CD4-positive, alpha-beta memory T cell (primary cell): ENCODE results near the gene CDC42BPB. TPM values are rescaled to one million over a fixed set of nuclear protein-coding genes. Genes with fewer than 3 reads are reported as not detected.

Source experiments
- CTCF ChIA-PET: fragments of 350-600 bp; sonication (Branson Sonifier 250); formaldehyde crosslinking; loops from one replicate; lab custom pipeline; 2021; ENCODE audit warnings: inconsistent platforms; ENCODE audit not compliant: partially characterized antibody; lab: Charles Lee
- POLR2A ChIA-PET: fragments of 350-600 bp; sonication (Branson Sonifier 250); formaldehyde crosslinking; loops from one replicate; lab custom pipeline; 2021; ENCODE audit not compliant: partially characterized antibody; lab: Charles Lee
- DNase-seq, 5 donors: peaks; one replicate each; pipeline versions ENCODE4 v3.0.0 to v3.0.0-alpha.2; 2020 to 2022; ENCODE audit warnings: mixed read lengths in 1 of 5
- H3K27ac ChIP-seq: one replicate; pipeline ENCODE4 v1.7.0; 2013; ENCODE audit warnings: low read depth, low read length
- H3K27me3 ChIP-seq: 2 replicates; pipeline ENCODE4 v1.7.0; 2013; ENCODE audit warnings: mild to moderate bottlenecking, low read length, moderate library complexity; ENCODE audit not compliant: insufficient read depth
- H3K36me3 ChIP-seq: 2 replicates; pipeline ENCODE4 v1.7.0; 2013; ENCODE audit warnings: mild to moderate bottlenecking, low read length, moderate library complexity; ENCODE audit not compliant: insufficient read depth
- H3K4me1 ChIP-seq: 2 replicates; pipeline ENCODE4 v1.7.0; 2013; ENCODE audit warnings: mild to moderate bottlenecking, low read length, moderate library complexity; ENCODE audit not compliant: insufficient read depth
- H3K4me3 ChIP-seq, 2 donors: one replicate each; pipeline ENCODE4 v1.7.0; 2013; ENCODE audit warnings: low read length in 2 of 2, mild to moderate bottlenecking in 1 of 2
- H3K9me3 ChIP-seq, 2 donors: one replicate each; pipeline ENCODE4 v1.7.0; 2013; ENCODE audit warnings: low read length in 2 of 2, control low read depth in 1 of 2; ENCODE audit not compliant: control insufficient read depth in 1 of 2
- H3K27ac Mint-ChIP-seq, 7 donors: one replicate each; pipeline ENCODE4 v1.8.0; 2020 to 2021; ENCODE audit warnings: mixed read lengths in 7 of 7, mild to moderate bottlenecking in 6 of 7, inconsistent platforms in 3 of 7, moderate library complexity in 3 of 7
- H3K27me3 Mint-ChIP-seq, 2 donors: one replicate each; pipeline ENCODE4 v1.8.0; 2020 to 2021; ENCODE audit warnings: mixed read lengths in 2 of 2
- H3K36me3 Mint-ChIP-seq, 2 donors: one replicate each; pipeline ENCODE4 v1.8.0; 2020 to 2021; ENCODE audit warnings: mixed read lengths in 2 of 2, inconsistent platforms in 1 of 2, mild to moderate bottlenecking in 1 of 2
- H3K4me1 Mint-ChIP-seq, 4 donors: one replicate each; pipeline ENCODE4 v1.8.0; 2020 to 2021; ENCODE audit warnings: mixed read lengths in 4 of 4, mild to moderate bottlenecking in 1 of 4
- H3K4me3 Mint-ChIP-seq, 8 donors: one replicate each; pipeline ENCODE4 v1.8.0; 2020 to 2021; ENCODE audit warnings: mixed read lengths in 8 of 8, mild to moderate bottlenecking in 7 of 8, moderate library complexity in 6 of 8, inconsistent platforms in 3 of 8
- H3K9me3 Mint-ChIP-seq, 8 donors: one replicate each; pipeline ENCODE4 v1.8.0; 2020 to 2021; ENCODE audit warnings: mixed read lengths in 8 of 8, mild to moderate bottlenecking in 5 of 8, inconsistent platforms in 3 of 8, moderate library complexity in 1 of 8
- intact Hi-C: fragments of 100-400 bp; cut with micrococcal nuclease; formaldehyde crosslinking; loops from one replicate; pipeline ENCODE4 v1.15.1; 2023
- polyA plus RNA-seq, 2 donors: library from polyadenylated mRNA; unstranded; fragments of 300-500 nt; fragmentation: Illumina TruSeq; gene quantifications; one replicate each; pipeline ENCODE4 v1.2.3, GENCODE V29; 2021
- total RNA-seq, 2 experiments: library from RNA; stranded (reverse); gene quantifications; one replicate each; pipeline ENCODE4 v1.2.3, GENCODE V29; 2021

The CDC42BPB gene
- total and polyA plus RNA-seq, 4 experiments from 2014 or later = 0.02 to 8.4 (median 4.1) TPM

DNA sequence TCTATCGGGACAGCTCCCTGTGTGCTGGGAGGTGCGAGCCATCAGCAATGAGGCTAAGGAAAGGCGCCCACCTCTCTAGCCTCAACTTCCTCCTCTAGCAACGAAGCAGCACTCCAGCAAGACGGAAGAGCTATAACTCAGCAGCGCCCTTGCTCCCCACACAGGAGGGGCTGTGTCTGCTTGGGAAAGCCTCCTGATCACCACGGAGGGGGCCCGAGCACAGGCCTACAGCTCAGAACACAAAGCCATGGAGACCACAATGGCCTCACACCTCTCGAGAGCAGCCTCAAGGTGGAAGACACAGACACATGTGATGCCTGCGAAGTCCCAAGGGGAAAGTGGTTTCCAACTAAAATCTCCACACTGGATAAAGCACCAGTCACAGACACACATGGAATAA, 60.4 kb downstream of the CDC42BPB start:
- Histone ChIP-seq H3K36me3 (no peaks in the 10 kb centered on the region), H3K27ac (no peak overlapping the region), H3K4me3 (no peak overlapping the region), H3K27me3 (no peaks in the 10 kb centered on the region), H3K4me1 (no peaks in the 10 kb centered on the region), H3K9me3 (no peaks in the 10 kb centered on the region)
- Mint-ChIP-seq H3K36me3 (peaks cover 0 to 2% of the 10 kb centered on the region in 2 donors), H3K27me3 (no peaks in the 10 kb centered on the region), H3K27ac (no peak overlapping the region), H3K4me3 (no peak overlapping the region), H3K4me1 (no peaks in the 10 kb centered on the region), H3K9me3 (no peaks in the 10 kb centered on the region)
- intact Hi-C loops = no loop called here
- DNase-seq = no peak
- ChIA-PET POLR2A (no interaction called here), CTCF (no interaction called here)

DNA sequence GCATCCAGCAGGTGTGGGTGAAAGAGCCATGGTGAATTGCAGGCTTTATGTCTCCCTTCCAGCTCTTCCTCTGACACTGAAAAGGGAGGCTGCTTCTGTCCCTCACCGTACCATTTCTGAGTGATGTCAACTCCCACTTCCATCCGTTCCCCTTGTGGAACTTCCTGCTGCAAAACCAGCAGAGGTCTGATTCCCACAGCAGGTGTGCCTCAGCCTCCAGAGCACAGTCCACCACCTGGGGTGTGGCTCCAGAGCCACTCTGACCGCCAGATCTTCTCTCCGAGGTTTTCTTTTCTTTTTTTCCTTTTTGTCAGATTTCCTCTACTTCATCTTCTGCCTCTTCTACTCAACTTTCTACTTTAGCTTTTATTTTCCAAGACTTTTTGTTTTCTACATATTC, 62.7 kb downstream of the CDC42BPB start:
- H3K36me3 Mint-ChIP-seq = peaks cover 3 to 8% of the 10 kb centered on the region in 2 donors
- intact Hi-C loops = no loop called here
- Histone ChIP-seq H3K9me3 (no peaks in the 10 kb centered on the region), H3K36me3 (no peaks in the 10 kb centered on the region), H3K27ac (no peak overlapping the region), H3K27me3 (no peaks in the 10 kb centered on the region), H3K4me3 (no peak overlapping the region), H3K4me1 (no peaks in the 10 kb centered on the region)
- H3K4me1 Mint-ChIP-seq = no peaks in the 10 kb centered on the region
- ChIA-PET POLR2A (no interaction called here), CTCF (no interaction called here)
- no peaks in the 10 kb centered on the region for H3K27me3 Mint-ChIP-seq
- peaks cover 0 to 5% (median 0%) of the 10 kb centered on the region in 8 donors for H3K9me3 Mint-ChIP-seq
- H3K4me3 Mint-ChIP-seq = peak overlapping the region in 1 of 8 donors; percentile 12
- peak overlapping the region in 1 of 7 donors; percentile 1 for H3K27ac Mint-ChIP-seq
- DNase-seq = no peak

DNA sequence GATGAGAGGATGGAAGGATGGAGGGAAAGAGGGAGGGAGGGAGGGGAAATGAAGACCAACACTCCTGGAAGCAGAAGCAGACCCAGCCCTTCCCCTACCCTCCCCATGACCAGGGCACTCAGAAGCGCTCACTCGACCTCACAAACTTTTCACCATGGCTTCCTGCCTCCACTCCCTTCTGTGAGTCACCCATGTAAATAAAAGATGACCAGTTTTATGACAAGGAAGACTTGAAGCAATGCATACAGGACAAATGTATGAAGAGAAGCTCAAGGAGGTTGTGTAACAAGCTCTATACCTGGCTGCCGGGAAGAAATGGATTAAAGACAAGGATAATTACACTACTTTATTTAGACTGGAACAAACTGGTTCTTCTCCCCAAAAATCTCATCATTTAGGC, 63.8 kb downstream of the CDC42BPB start:
- ChIA-PET POLR2A (no interaction called here), CTCF (no interaction called here)
- Mint-ChIP-seq H3K27ac (no peak overlapping the region), H3K4me3 (no peak overlapping the region), H3K4me1 (no peaks in the 10 kb centered on the region), H3K9me3 (peaks cover under 1 to 9% (median 5%) of the 10 kb centered on the region in 8 donors), H3K27me3 (no peaks in the 10 kb centered on the region), H3K36me3 (peaks cover 3 to 14% of the 10 kb centered on the region in 2 donors)
- Histone ChIP-seq H3K9me3 (no peaks in the 10 kb centered on the region), H3K27me3 (no peaks in the 10 kb centered on the region), H3K27ac (no peak overlapping the region), H3K36me3 (no peaks in the 10 kb centered on the region), H3K4me1 (no peaks in the 10 kb centered on the region), H3K4me3 (no peak overlapping the region)
- intact Hi-C loops = no loop called here
- DNase-seq = no peak

DNA sequence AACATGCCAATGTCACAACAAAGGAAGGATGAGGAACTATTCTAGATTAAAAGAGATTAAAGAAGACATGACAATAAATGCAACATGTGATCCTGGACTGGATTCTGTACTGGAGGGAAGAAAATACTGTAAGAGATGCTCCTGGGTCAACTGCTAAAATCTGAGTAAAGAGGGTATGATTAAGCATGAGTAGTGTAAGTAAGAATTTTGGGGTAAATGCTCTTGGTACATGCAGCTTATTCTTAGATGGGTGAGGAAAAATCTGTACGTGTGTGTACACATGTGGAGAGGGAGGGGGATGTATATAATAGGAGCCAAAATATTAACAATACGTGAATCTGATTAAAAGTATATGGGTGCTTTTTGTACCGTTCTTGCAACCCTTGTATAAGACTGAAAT, 66.0 kb downstream of the CDC42BPB start:
- Histone ChIP-seq H3K27me3 (no peaks in the 10 kb centered on the region), H3K9me3 (no peaks in the 10 kb centered on the region), H3K27ac (no peak overlapping the region), H3K36me3 (no peaks in the 10 kb centered on the region), H3K4me1 (no peaks in the 10 kb centered on the region), H3K4me3 (no peak overlapping the region)
- ChIA-PET CTCF (no interaction called here), POLR2A (no interaction called here)
- peaks cover 0 to 1% of the 10 kb centered on the region in 2 donors for H3K27me3 Mint-ChIP-seq
- peaks cover 16 to 33% of the 10 kb centered on the region in 2 donors for H3K36me3 Mint-ChIP-seq
- intact Hi-C loops = no loop called here
- no peak overlapping the region for H3K27ac Mint-ChIP-seq
- no peak overlapping the region for H3K4me3 Mint-ChIP-seq
- no peak for DNase-seq
- no peaks in the 10 kb centered on the region for H3K4me1 Mint-ChIP-seq
- H3K9me3 Mint-ChIP-seq = peaks cover 2 to 31% (median 21%) of the 10 kb centered on the region in 8 donors

DNA sequence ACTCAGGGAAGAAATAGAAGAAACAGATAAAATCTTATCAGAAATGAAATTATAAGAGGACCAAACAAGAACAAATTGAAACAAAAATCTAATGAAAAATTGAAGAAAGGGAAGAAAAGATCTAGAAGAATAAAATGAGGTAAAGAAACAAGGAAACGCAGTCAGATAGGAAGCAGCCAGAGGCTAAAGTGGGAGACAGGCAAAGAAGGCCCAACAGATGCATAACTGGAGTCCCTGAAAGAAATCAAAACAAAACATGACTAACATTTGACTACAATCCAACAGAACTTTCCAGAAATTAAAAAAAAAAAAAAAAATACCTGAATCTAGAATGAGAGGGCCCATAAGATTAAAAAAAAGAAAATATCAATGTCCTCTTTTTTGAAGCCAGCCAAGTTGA, 69.3 kb downstream of the CDC42BPB start:
- peak overlapping the region in 1 of 8 donors; percentile 51 for H3K4me3 Mint-ChIP-seq

DNA sequence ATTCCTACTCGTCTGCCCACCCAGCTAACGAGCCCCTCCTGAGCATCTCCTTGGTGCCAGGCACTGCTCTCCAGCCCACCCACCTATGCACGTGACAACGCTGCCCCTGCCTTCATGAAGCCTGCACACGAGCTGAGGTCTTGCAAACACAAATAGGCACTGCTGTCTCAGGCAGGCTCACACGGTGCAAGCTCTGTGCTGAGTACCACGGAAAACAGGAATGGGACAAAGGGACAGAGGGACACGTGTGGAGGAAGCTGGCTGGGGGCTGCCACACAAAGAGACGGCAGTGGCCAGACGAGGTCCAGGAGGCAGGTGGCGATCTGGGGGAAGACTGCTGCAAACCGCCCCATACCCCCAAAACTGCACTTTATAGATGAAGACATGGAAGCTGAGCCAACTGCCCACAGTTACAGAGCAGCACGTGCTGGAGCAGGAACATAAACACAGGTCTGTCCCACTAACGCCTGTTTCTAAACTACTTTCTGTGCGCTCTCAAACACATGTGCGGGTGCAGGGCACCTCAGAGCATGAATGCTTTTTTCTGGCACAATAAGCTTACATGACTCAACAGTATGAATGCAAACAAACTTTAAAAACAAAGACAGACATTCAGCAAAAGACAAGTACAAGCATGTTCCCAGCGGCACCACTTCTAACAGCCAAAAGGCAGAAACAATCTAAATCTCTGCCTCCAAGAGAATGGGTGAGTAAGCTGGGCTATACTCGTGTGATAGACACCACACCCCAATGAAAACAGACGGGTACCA, 70.4 kb downstream of the CDC42BPB start:
- intact Hi-C loops = no loop called here
- no peaks in the 10 kb centered on the region for H3K4me1 ChIP-seq
- no peak overlapping the region for H3K4me3 ChIP-seq
- H3K27me3 Mint-ChIP-seq = peaks cover 0 to 4% of the 10 kb centered on the region in 2 donors
- H3K4me3 Mint-ChIP-seq = no peak overlapping the region
- H3K9me3 Mint-ChIP-seq = peaks cover 2 to 34% (median 22%) of the 10 kb centered on the region in 8 donors
- no peaks in the 10 kb centered on the region for H3K36me3 ChIP-seq
- H3K27ac ChIP-seq = no peak overlapping the region
- POLR2A ChIA-PET = no interaction called here
- no peaks in the 10 kb centered on the region for H3K27me3 ChIP-seq
- H3K4me1 Mint-ChIP-seq = no peaks in the 10 kb centered on the region
- peak overlapping the region in 1 of 7 donors; percentile 39 for H3K27ac Mint-ChIP-seq
- CTCF ChIA-PET = no interaction called here
- peaks cover 21 to 49% of the 10 kb centered on the region in 2 donors for H3K36me3 Mint-ChIP-seq
- DNase-seq = no peak
- H3K9me3 ChIP-seq = no peaks in the 10 kb centered on the region

More for the DNA sequence above, 69.3 kb downstream of the CDC42BPB start:
- ChIA-PET CTCF (no interaction called here), POLR2A (no interaction called here)
- H3K4me3 ChIP-seq = no peak overlapping the region
- no peaks in the 10 kb centered on the region for H3K36me3 ChIP-seq
- no peak overlapping the region for H3K27ac ChIP-seq
- peaks cover 21 to 49% of the 10 kb centered on the region in 2 donors for H3K36me3 Mint-ChIP-seq
- H3K4me1 ChIP-seq = no peaks in the 10 kb centered on the region
- H3K9me3 Mint-ChIP-seq = peaks cover 2 to 34% (median 22%) of the 10 kb centered on the region in 8 donors
- no peaks in the 10 kb centered on the region for H3K9me3 ChIP-seq
- no peak for DNase-seq
- H3K27me3 ChIP-seq = no peaks in the 10 kb centered on the region
- peak overlapping the region in 2 of 7 donors; percentile 32 to 44 for H3K27ac Mint-ChIP-seq
- H3K4me1 Mint-ChIP-seq = no peaks in the 10 kb centered on the region
- peaks cover 0 to 4% of the 10 kb centered on the region in 2 donors for H3K27me3 Mint-ChIP-seq
- intact Hi-C loops = no loop called here

DNA sequence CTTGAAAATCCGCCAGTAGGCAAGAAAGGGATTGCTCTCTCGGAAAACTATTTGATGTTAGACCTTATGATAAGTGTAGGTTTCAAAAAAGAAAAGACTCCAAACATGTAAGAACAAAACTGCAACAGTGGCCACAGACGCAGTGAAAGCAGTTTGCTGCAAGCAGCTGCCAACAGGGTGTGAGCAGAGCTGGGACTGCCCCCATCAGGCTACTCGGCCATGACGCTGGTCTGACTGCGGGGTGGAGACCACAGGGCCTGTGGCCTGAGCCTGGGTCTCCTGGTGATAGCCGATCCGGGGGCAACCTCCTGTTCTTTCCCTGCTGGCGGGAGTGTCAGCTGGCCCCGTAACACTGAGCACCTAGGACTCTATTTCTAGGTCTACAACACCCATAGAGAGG, 71.7 kb downstream of the CDC42BPB start:
- H3K4me3 Mint-ChIP-seq = no peak overlapping the region
- DNase-seq = no peak
- intact Hi-C loops = no loop called here
- no peaks in the 10 kb centered on the region for H3K4me1 ChIP-seq
- ChIA-PET POLR2A (no interaction called here), CTCF (no interaction called here)
- peaks cover 2 to 34% (median 22%) of the 10 kb centered on the region in 8 donors for H3K9me3 Mint-ChIP-seq
- H3K27ac Mint-ChIP-seq = no peak overlapping the region
- H3K36me3 ChIP-seq = no peaks in the 10 kb centered on the region
- no peaks in the 10 kb centered on the region for H3K4me1 Mint-ChIP-seq
- H3K27me3 ChIP-seq = no peaks in the 10 kb centered on the region
- no peaks in the 10 kb centered on the region for H3K9me3 ChIP-seq
- H3K36me3 Mint-ChIP-seq = peaks cover 24 to 52% of the 10 kb centered on the region in 2 donors
- H3K27me3 Mint-ChIP-seq = peaks cover 0 to 6% of the 10 kb centered on the region in 2 donors
- no peak overlapping the region for H3K4me3 ChIP-seq
- H3K27ac ChIP-seq = no peak overlapping the region
